Caco-2 (cell line): Measurements from ENCODE around the gene RFX4. TPM values are rescaled to one million over a fixed set of nuclear protein-coding genes. Genes with fewer than 3 reads are reported as not detected.

Source experiments
- BruUV-seq: library from RNA; stranded (reverse); fragments of 400-500 nt; replicated peaks from 2 replicates; lab custom pipeline; 2021; lab: Mats Ljungman, UMichigan
- CTCF ChIA-PET: fragments of 300-600 bp; sonication (Branson Sonifier 250); formaldehyde crosslinking; loops from one replicate; lab custom pipeline; 2022; ENCODE audit warnings: antibody characterized with exemption; lab: Charles Lee
- POLR2A ChIA-PET: fragments of 300-600 bp; sonication (Branson Sonifier 250); formaldehyde crosslinking; loops from one replicate; lab custom pipeline; 2022; ENCODE audit warnings: antibody characterized with exemption; lab: Charles Lee
- DNase-seq, 2 experiments: peaks; one replicate each; pipeline versions ENCODE4 v3.0.0 to v3.0.0-alpha.2; 2020 to 2022
- H3K27me3 ChIP-seq: replicated peaks from 2 replicates; pipeline ENCODE4 v1.6.0; 2011; ENCODE audit warnings: low read length; ENCODE audit not compliant: control insufficient read depth, insufficient read depth
- H3K36me3 ChIP-seq: 2 replicates; pipeline ENCODE4 v1.5.1; 2011; ENCODE audit warnings: low read length; ENCODE audit not compliant: control insufficient read depth, insufficient read depth
- H3K4me1 ChIP-seq: fragments of 250-450 bp; sonication (Bioruptor Pico); 2 replicates; pipeline ENCODE4 v1.5.1; 2020; ENCODE audit warnings: mild to moderate bottlenecking
- H3K4me3 ChIP-seq: 2 replicates; pipeline ENCODE4 v1.5.1; 2011; ENCODE audit warnings: low read depth, mild to moderate bottlenecking, control low read depth, low read length
- H3K9me3 ChIP-seq: fragments of 250-450 bp; sonication (Bioruptor Pico); 2 replicates; pipeline ENCODE4 v1.5.1; 2020; ENCODE audit warnings: mild to moderate bottlenecking, moderate library complexity
- H3K27ac Mint-ChIP-seq: one replicate; pipeline ENCODE4 v1.8.0; 2022; ENCODE audit warnings: mixed read lengths; ENCODE audit not compliant: unreplicated experiment
- H3K27me3 Mint-ChIP-seq: one replicate; pipeline ENCODE4 v1.8.0; 2022; ENCODE audit warnings: mixed read lengths; ENCODE audit not compliant: insufficient read depth, unreplicated experiment
- H3K36me3 Mint-ChIP-seq: one replicate; pipeline ENCODE4 v1.8.0; 2022; ENCODE audit warnings: mild to moderate bottlenecking, mixed read lengths; ENCODE audit not compliant: insufficient read depth, unreplicated experiment
- H3K4me1 Mint-ChIP-seq: one replicate; pipeline ENCODE4 v1.8.0; 2022; ENCODE audit warnings: low read depth, mixed read lengths; ENCODE audit not compliant: unreplicated experiment
- H3K4me3 Mint-ChIP-seq: one replicate; pipeline ENCODE4 v1.8.0; 2022; ENCODE audit warnings: mild to moderate bottlenecking, moderate library complexity, mixed read lengths; ENCODE audit not compliant: unreplicated experiment
- H3K9me3 Mint-ChIP-seq: one replicate; pipeline ENCODE4 v1.8.0; 2022; ENCODE audit warnings: mixed read lengths; ENCODE audit not compliant: unreplicated experiment
- intact Hi-C: fragments of 100-400 bp; cut with micrococcal nuclease; formaldehyde crosslinking; loops from one replicate; pipeline ENCODE4 v1.10.0; 2022; ENCODE audit not compliant: unreplicated experiment
- total RNA-seq: library from RNA; stranded (reverse); gene quantifications from 2 replicates; pipeline ENCODE4 v1.2.3, GENCODE V29; 2022
- TF ChIP-seq, protein P1 (sequence below), 2 experiments: fragments of 200-600 bp in 1 of 2; IDR thresholded peaks; 1 replicate in 1 of 2; 2 replicates in 1 of 2; pipeline versions ENCODE4 v1.5.1 to v1.8.0; 2011 to 2022; ENCODE audit warnings: antibody characterized with exemption in 1 of 2, control low read depth in 1 of 2, inconsistent platforms in 1 of 2, low read depth in 1 of 2, low read length in 1 of 2, mild to moderate bottlenecking in 1 of 2, moderate library complexity in 1 of 2; ENCODE audit not compliant: insufficient read depth in 1 of 2, severe bottlenecking in 1 of 2, unreplicated experiment in 1 of 2

Gene RFX4
- total RNA-seq, 1 experiment from 2014 or later: not detected

DNA sequence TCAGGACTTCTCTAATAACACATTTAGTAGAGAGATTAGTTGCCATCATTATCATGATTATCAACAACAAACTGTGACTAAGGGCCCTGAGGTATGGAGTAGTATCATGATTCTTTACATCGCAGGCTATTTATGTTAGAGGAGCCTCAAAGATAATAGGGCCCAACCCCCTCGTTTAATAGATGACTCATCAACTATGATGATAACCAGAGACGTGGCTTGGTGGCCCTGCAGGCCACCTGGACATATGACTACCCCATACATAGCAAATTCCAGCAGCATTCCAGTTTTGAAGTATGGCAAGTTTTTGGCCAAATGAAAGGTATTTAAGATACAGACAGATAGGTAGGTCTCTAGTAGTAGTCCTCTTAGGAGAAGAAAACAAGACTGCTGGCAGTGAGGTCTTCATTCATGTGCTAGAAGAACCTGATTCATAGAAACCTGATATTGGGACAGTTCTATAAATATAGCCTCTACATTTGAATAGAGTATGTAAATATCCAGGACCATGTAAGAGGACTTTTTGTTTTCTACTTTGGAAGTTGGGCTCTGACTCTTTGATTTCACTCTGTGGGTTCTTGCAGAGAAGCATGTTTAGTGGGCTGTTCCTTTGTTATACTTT, 197.3 kb downstream of the RFX4 start:
- ChIA-PET POLR2A (no interaction called here), CTCF (no interaction called here)
- Histone ChIP-seq H3K9me3 (no peaks in the 10 kb centered on the region), H3K36me3 (no peaks in the 10 kb centered on the region), H3K27me3 (no peaks in the 10 kb centered on the region), H3K4me3 (no peak overlapping the region), H3K4me1 (peaks cover 11% of the 10 kb centered on the region; the same call in 1 of the 2 replicates)
- no peak overlapping the region for H3K4me3 Mint-ChIP-seq
- no peaks in the 10 kb centered on the region for H3K27me3 Mint-ChIP-seq
- DNase-seq: no peak
- TF ChIP-seq, protein P1, sequence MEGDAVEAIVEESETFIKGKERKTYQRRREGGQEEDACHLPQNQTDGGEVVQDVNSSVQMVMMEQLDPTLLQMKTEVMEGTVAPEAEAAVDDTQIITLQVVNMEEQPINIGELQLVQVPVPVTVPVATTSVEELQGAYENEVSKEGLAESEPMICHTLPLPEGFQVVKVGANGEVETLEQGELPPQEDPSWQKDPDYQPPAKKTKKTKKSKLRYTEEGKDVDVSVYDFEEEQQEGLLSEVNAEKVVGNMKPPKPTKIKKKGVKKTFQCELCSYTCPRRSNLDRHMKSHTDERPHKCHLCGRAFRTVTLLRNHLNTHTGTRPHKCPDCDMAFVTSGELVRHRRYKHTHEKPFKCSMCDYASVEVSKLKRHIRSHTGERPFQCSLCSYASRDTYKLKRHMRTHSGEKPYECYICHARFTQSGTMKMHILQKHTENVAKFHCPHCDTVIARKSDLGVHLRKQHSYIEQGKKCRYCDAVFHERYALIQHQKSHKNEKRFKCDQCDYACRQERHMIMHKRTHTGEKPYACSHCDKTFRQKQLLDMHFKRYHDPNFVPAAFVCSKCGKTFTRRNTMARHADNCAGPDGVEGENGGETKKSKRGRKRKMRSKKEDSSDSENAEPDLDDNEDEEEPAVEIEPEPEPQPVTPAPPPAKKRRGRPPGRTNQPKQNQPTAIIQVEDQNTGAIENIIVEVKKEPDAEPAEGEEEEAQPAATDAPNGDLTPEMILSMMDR (IDR thresholded peaks at IDR 0.05; ENCODE audit: insufficient read depth in 1 of 2, low read depth in 1 of 2, low read length in 1 of 2, severe bottlenecking in 1 of 2, unreplicated experiment in 1 of 2): no peak
- peaks cover 5% of the 10 kb centered on the region for H3K36me3 Mint-ChIP-seq
- H3K27ac Mint-ChIP-seq: no peak overlapping the region
- H3K4me1 Mint-ChIP-seq: peaks cover 5% of the 10 kb centered on the region
- H3K9me3 Mint-ChIP-seq: no peaks in the 10 kb centered on the region
- no TSS peak for BruUV-seq
- intact Hi-C loops: no loop called here

DNA sequence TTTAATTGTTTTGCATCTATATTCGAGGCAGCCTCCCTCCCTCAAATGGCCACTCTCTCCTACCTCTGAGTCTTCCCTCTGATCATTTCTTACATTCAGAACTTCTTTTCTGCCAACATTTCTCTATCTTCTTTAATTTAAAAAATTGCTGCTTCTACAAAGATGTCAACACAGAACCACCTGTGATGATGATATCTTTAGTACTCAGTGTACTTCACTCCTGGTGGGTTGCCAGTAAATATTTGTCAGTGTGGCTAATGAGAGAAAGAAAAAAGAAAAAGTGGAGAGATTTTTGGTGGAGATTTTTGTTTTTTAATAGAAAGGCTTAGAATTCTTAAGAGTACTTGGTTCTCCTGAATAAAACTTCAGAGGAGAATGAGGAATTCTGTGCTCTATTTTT, 199.8 kb downstream of the RFX4 start:
- POLR2A ChIA-PET: no interaction called here
- no peaks in the 10 kb centered on the region for H3K36me3 ChIP-seq
- H3K36me3 Mint-ChIP-seq: peaks cover 5% of the 10 kb centered on the region
- BruUV-seq: no TSS peak
- no peak overlapping the region for H3K27ac Mint-ChIP-seq
- H3K4me3 Mint-ChIP-seq: no peak overlapping the region
- CTCF ChIA-PET: no interaction called here
- H3K9me3 Mint-ChIP-seq: no peaks in the 10 kb centered on the region
- H3K27me3 ChIP-seq: no peaks in the 10 kb centered on the region
- H3K4me1 Mint-ChIP-seq: no peaks in the 10 kb centered on the region
- H3K27me3 Mint-ChIP-seq: no peaks in the 10 kb centered on the region
- no peak overlapping the region for H3K4me3 ChIP-seq
- TF ChIP-seq, protein P1 (IDR thresholded peaks at IDR 0.05; ENCODE audit: insufficient read depth in 1 of 2, low read depth in 1 of 2, low read length in 1 of 2, severe bottlenecking in 1 of 2, unreplicated experiment in 1 of 2): no peak
- peaks cover 6% of the 10 kb centered on the region; the same call in 1 of the 2 replicates for H3K4me1 ChIP-seq
- intact Hi-C loops: no loop called here
- DNase-seq: no peak
- H3K9me3 ChIP-seq: no peaks in the 10 kb centered on the region

DNA sequence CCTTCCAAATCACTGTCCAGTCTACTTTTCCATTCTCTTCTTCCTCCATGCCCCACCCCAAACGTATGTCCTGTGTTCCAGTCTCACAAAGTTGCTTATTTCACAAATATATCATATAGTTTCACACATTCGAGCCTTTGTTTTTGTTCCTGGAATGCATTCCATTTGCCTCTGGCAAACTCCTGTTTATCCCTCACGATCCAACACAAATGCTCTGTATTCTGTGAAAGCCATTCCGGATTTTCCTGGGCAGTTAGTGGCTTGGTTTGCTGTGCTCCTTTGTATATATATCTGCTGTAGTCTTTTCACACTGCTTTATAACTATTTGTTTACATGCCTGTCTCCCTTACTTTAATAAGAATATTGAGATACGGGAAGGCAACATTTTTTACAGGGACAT, 200.7 kb downstream of the RFX4 start:
- no peaks in the 10 kb centered on the region for H3K27me3 Mint-ChIP-seq
- no TSS peak for BruUV-seq
- H3K9me3 Mint-ChIP-seq: no peaks in the 10 kb centered on the region
- no peaks in the 10 kb centered on the region for H3K27me3 ChIP-seq
- no peak for DNase-seq
- ChIA-PET CTCF (no interaction called here), POLR2A (no interaction called here)
- H3K4me3 Mint-ChIP-seq: no peak overlapping the region
- intact Hi-C loops: no loop called here
- H3K9me3 ChIP-seq: no peaks in the 10 kb centered on the region
- H3K4me1 ChIP-seq: peaks cover 6% of the 10 kb centered on the region; the same call in 1 of the 2 replicates
- TF ChIP-seq, protein P1 (IDR thresholded peaks at IDR 0.05; ENCODE audit: insufficient read depth in 1 of 2, low read depth in 1 of 2, low read length in 1 of 2, severe bottlenecking in 1 of 2, unreplicated experiment in 1 of 2): no peak
- H3K27ac Mint-ChIP-seq: no peak overlapping the region
- H3K36me3 Mint-ChIP-seq: peaks cover 5% of the 10 kb centered on the region
- no peaks in the 10 kb centered on the region for H3K36me3 ChIP-seq
- H3K4me3 ChIP-seq: no peak overlapping the region
- no peaks in the 10 kb centered on the region for H3K4me1 Mint-ChIP-seq
